ENCODE results near the gene GFRA4. TPM values are rescaled to one million over a fixed set of nuclear protein-coding genes. Genes with fewer than 3 reads are reported as not detected.

Gene GFRA4
- total RNA-seq, 1 experiment from 2014 or later, result not detected

GRCh38 chr20:3661060-3661813 is 2.0 kb downstream of the GFRA4 start:
- POLR2A ChIA-PET, result no interaction called here
- Histone ChIP-seq H3K4me2 (ENCODE audit: low read length) (no peak overlapping the region), H3K36me3 (ENCODE audit: control insufficient read depth in 1 of 2, insufficient read depth in 2 of 2, low read length in 2 of 2) (no peaks in the 10 kb centered on the region), H3K27me3 (ENCODE audit: insufficient read depth, low read length) (no peaks in the 10 kb centered on the region), H4K20me1 (ENCODE audit: insufficient read depth) (no peaks in the 10 kb centered on the region), H2AFZ (ENCODE audit: low read depth, low read length, poor library complexity, severe bottlenecking) (no peak overlapping the region), H3K27ac (ENCODE audit: low read depth, low read length) (no peak overlapping the region), H3K9ac (ENCODE audit: low read length) (no peak overlapping the region), H3K9me3 (ENCODE audit: control insufficient read depth in 1 of 2, insufficient read depth in 1 of 2, low read depth in 1 of 2, low read length in 2 of 2) (no peaks in the 10 kb centered on the region; a peak in 1 of 4 replicates), H3K4me3 (replicated peaks in 1 of 2; ENCODE audit: low read depth in 1 of 2, low read length in 2 of 2) (no peak overlapping the region), H3K4me1 (ENCODE audit: control insufficient read depth in 1 of 2, insufficient read depth in 2 of 2, low read length in 2 of 2) (no peaks in the 10 kb centered on the region), H3K79me2 (ENCODE audit: insufficient read depth, low read length) (no peaks in the 10 kb centered on the region), H3K9me2 (ENCODE audit: insufficient read depth) (no peaks in the 10 kb centered on the region)
- DNase-seq (ENCODE audit: low read depth, low spot score) (no peak), ATAC-seq (no peak)
- intact Hi-C loops (cut with micrococcal nuclease), result no loop called here
- no peak for TF ChIP-seq ATF3 (IDR thresholded peaks at IDR 0.05)
- no peak for TF ChIP-seq CBX3 (IDR thresholded peaks at IDR 0.05; ENCODE audit: low read depth)
- TF ChIP-seq CTCF (IDR thresholded peaks at IDR 0.05 in 2 of 3, conservative IDR thresholded peaks at IDR 0.05 in 1 of 3; ENCODE audit: borderline replicate concordance in 1 of 3, insufficient read depth in 1 of 3, low read depth in 2 of 3, low read length in 2 of 3), result no peak
- no peak for TF ChIP-seq EGR1 (IDR thresholded peaks at IDR 0.05; ENCODE audit: low read depth)
- no peak for TF ChIP-seq SIN3A (IDR thresholded peaks at IDR 0.05; ENCODE audit: low read depth)
- no peak for TF ChIP-seq POLR2AphosphoS5 (IDR thresholded peaks at IDR 0.05; ENCODE audit: low read depth, low read length)
- TF ChIP-seq RAD21 (IDR thresholded peaks at IDR 0.05; ENCODE audit: low read depth), result no peak
- TF ChIP-seq ZBTB33 (IDR thresholded peaks at IDR 0.05; ENCODE audit: extremely low read depth, insufficient replicate concordance, low read length), result no peak
- TF ChIP-seq REST (IDR thresholded peaks at IDR 0.05; ENCODE audit: low read depth), result no peak
- TF ChIP-seq SRF (IDR thresholded peaks at IDR 0.05; ENCODE audit: low read depth), result no peak
- no peak for TF ChIP-seq JUND (IDR thresholded peaks at IDR 0.05)
- no peak for TF ChIP-seq POLR2A (IDR thresholded peaks at IDR 0.05; ENCODE audit: borderline replicate concordance, extremely low read depth, insufficient read depth, insufficient read length)
- TF ChIP-seq TCF7L2 (IDR thresholded peaks at IDR 0.05; ENCODE audit: borderline replicate concordance, extremely low read depth, insufficient read depth, insufficient read length), result no peak
- no peak for TF ChIP-seq EZH2phosphoT487 (IDR thresholded peaks at IDR 0.05; ENCODE audit: borderline replicate concordance)
- TF ChIP-seq MAX (IDR thresholded peaks at IDR 0.05), result no peak
- no peak for TF ChIP-seq ELF1 (IDR thresholded peaks at IDR 0.05; ENCODE audit: borderline replicate concordance, low read depth)
- CTCF ChIA-PET, result no interaction called here
- RAD21 ChIA-PET (ENCODE audit: low non-redundant PET in 1 of 2, low total read pairs in 2 of 2, uncharacterized antibody in 2 of 2, unreplicated experiment in 2 of 2), result no interaction called here
- no TSS peak for BruUV-seq (replicated peaks)
